DMS79 treated with DMSO at 0.1 percent for 48 hours (cell line): ENCODE results near the gene EAPP.
"Not testable (repeated sequence)": the region's sequence is repeated elsewhere in the genome, so short reads cannot be mapped to it uniquely, and the experiment has no call there.

Experiments used
- DNase-seq: peaks from one replicate; lab custom pipeline; 2025; lab: John Stamatoyannopoulos, UW

Gene EAPP

GRCh38 chr14:34538096-34538495, 1.4 kb downstream of the EAPP start:
- not testable (repeated sequence) for DNase-seq

GRCh38 chr14:34537677-34538009, 1.9 kb downstream of the EAPP start:
- DNase-seq, result no peak

GRCh38 chr14:34536951-34537676, 2.4 kb downstream of the EAPP start:
- DNase-seq, result no peak

- no peak for DNase-seq
Observed at GRCh38 chr14:34527591-34527990, 11.9 kb downstream of the EAPP start.

GRCh38 chr14:34524216-34524615, 15.3 kb downstream of the EAPP start:
- not testable (repeated sequence) for DNase-seq

GRCh38 chr14:34522496-34522895, 17.0 kb downstream of the EAPP start:
- no peak for DNase-seq

- DNase-seq, result not testable (repeated sequence)
Observed at GRCh38 chr14:34521071-34521470, 18.4 kb downstream of the EAPP start.

GRCh38 chr14:34520304-34520970, 19.1 kb downstream of the EAPP start:
- not testable (repeated sequence) for DNase-seq

GRCh38 chr14:34507884-34508283, 31.6 kb downstream of the EAPP start:
- DNase-seq, result no peak

GRCh38 chr14:34507459-34507858, 32.0 kb downstream of the EAPP start:
- no peak for DNase-seq

GRCh38 chr14:34505124-34505491, 34.4 kb downstream of the EAPP start:
- not testable (repeated sequence) for DNase-seq

- DNase-seq, result not testable (repeated sequence)
Observed at GRCh38 chr14:34504027-34504426, 35.5 kb downstream of the EAPP start.

- DNase-seq, result no peak
Observed at GRCh38 chr14:34502545-34503225, 36.8 kb downstream of the EAPP start.

GRCh38 chr14:34502001-34502400, 37.5 kb downstream of the EAPP start:
- DNase-seq, result no peak

- DNase-seq, result no peak
Observed at GRCh38 chr14:34501004-34501580, 38.4 kb downstream of the EAPP start.

- DNase-seq, result peak; percentile 42
Observed at GRCh38 chr14:34498684-34499412, 40.7 kb downstream of the EAPP start.

GRCh38 chr14:34496679-34497513, 42.6 kb downstream of the EAPP start:
- no peak for DNase-seq

- DNase-seq, result no peak
Observed at GRCh38 chr14:34496007-34496678, 43.4 kb downstream of the EAPP start.

GRCh38 chr14:34489324-34489723, 50.2 kb downstream of the EAPP start:
- no peak for DNase-seq

- DNase-seq, result no peak
Observed at GRCh38 chr14:34488528-34488927, 51.0 kb downstream of the EAPP start.

- DNase-seq, result no peak
Observed at GRCh38 chr14:34484726-34485125, 54.8 kb downstream of the EAPP start.
